GM12874 (cell line): ENCODE measurements around the gene MTF1.

ENCODE experiments used
- TF ChIP-seq, protein P1 (sequence below): IDR thresholded peaks from 2 replicates; pipeline ENCODE4 v1.5.1; 2011; ENCODE audit warnings: low read depth, mild to moderate bottlenecking, control low read depth, low read length, moderate library complexity; ENCODE audit not compliant: insufficient read depth

Gene MTF1

GRCh38 chr1:37846647-37847339 is 12.6 kb downstream of the MTF1 start:
- TF ChIP-seq, protein P1, sequence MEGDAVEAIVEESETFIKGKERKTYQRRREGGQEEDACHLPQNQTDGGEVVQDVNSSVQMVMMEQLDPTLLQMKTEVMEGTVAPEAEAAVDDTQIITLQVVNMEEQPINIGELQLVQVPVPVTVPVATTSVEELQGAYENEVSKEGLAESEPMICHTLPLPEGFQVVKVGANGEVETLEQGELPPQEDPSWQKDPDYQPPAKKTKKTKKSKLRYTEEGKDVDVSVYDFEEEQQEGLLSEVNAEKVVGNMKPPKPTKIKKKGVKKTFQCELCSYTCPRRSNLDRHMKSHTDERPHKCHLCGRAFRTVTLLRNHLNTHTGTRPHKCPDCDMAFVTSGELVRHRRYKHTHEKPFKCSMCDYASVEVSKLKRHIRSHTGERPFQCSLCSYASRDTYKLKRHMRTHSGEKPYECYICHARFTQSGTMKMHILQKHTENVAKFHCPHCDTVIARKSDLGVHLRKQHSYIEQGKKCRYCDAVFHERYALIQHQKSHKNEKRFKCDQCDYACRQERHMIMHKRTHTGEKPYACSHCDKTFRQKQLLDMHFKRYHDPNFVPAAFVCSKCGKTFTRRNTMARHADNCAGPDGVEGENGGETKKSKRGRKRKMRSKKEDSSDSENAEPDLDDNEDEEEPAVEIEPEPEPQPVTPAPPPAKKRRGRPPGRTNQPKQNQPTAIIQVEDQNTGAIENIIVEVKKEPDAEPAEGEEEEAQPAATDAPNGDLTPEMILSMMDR: no peak

- TF ChIP-seq, protein P1: no peak
These were observed 13.6 kb downstream of the MTF1 start for GRCh38 chr1:37845786-37846185.

DNA sequence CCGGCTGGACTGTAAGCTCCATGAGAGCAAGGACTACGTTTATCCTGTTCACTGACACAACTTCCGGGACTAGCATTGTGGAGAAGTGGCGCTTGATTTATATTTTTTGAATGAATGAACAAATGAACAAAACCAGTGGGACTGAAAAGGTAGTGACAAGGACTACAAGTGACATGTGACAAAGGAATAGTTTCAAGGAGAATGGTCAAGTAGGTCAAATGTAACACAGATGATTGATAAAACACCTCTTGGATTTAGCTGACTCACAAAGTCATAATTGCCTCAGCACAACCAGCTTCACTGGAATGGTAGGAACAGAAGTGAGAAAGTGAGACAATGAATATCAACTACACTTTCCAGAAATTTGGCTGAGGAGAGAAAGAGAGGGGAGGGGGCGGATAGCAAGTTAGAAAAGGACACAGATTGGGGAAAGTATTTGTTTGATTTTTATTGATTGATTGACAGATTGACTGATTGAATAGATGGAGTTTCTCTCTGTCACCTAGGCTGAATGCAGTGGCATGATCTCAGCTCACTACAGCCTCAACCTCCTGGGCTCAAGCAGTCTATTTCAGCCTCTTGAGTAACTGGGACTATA is 14.2 kb downstream of the MTF1 start:
- TF ChIP-seq, protein P1: no peak

- TF ChIP-seq, protein P1: no peak
These were observed 14.9 kb downstream of the MTF1 start for GRCh38 chr1:37844536-37844935.

- TF ChIP-seq, protein P1: no peak
These were observed 17.7 kb downstream of the MTF1 start for GRCh38 chr1:37841652-37842051.

GRCh38 chr1:37840711-37841110 is 18.7 kb downstream of the MTF1 start:
- TF ChIP-seq, protein P1: no peak

GRCh38 chr1:37839676-37840075 is 19.7 kb downstream of the MTF1 start:
- TF ChIP-seq, protein P1: no peak
